Loucy (cell line): ENCODE data around the gene UTF1.

Source experiments
- H2AFZ ChIP-seq: fragments of 200-600 bp; sonication (generic); 2 replicates; pipeline ENCODE4 v1.6.0; 2016; ENCODE audit warnings: antibody characterized with exemption, mild to moderate bottlenecking, low read length, moderate library complexity
- H3F3A ChIP-seq: fragments of 200-600 bp; 2 replicates; pipeline ENCODE4 v1.6.0; 2016; ENCODE audit warnings: antibody characterized with exemption, low read depth, mild to moderate bottlenecking
- H3K27me3 ChIP-seq: fragments of 200-600 bp; sonication (generic); 2 replicates; pipeline ENCODE4 v1.6.1; 2014; ENCODE audit warnings: low read length, mild to moderate bottlenecking; ENCODE audit not compliant: insufficient read depth, poor library complexity, severe bottlenecking
- H3K36me3 ChIP-seq: fragments of 200-600 bp; sonication (generic); 2 replicates; pipeline ENCODE4 v1.6.1; 2016; ENCODE audit warnings: low read length; ENCODE audit not compliant: insufficient read depth
- H3K4me1 ChIP-seq: fragments of 200-600 bp; sonication (generic); 2 replicates; pipeline ENCODE4 v1.5.1; 2014; ENCODE audit warnings: low read length, mild to moderate bottlenecking; ENCODE audit not compliant: insufficient read depth, poor library complexity, severe bottlenecking
- H3K4me2 ChIP-seq: fragments of 200-600 bp; sonication (generic); 2 replicates; pipeline ENCODE4 v1.6.0; 2014; ENCODE audit warnings: antibody characterized with exemption, low read length, low read depth, mild to moderate bottlenecking; ENCODE audit not compliant: poor library complexity, severe bottlenecking
- H3K4me3 ChIP-seq: fragments of 200-600 bp; sonication (generic); 2 replicates; pipeline ENCODE4 v1.5.1; 2014; ENCODE audit warnings: low read length, mild to moderate bottlenecking, mixed read lengths; ENCODE audit not compliant: poor library complexity, severe bottlenecking
- H3K79me2 ChIP-seq: fragments of 200-600 bp; sonication (generic); 2 replicates; pipeline ENCODE4 v1.6.1; 2014; ENCODE audit warnings: low read length; ENCODE audit not compliant: insufficient read depth
- H3K9ac ChIP-seq: fragments of 200-600 bp; sonication (generic); 2 replicates; pipeline ENCODE4 v1.6.0; 2014; ENCODE audit warnings: mild to moderate bottlenecking, low read depth, low read length, moderate library complexity; ENCODE audit not compliant: poor library complexity, severe bottlenecking
- H3K9me2 ChIP-seq: fragments of 200-600 bp; sonication (generic); replicated peaks from 2 replicates; pipeline ENCODE4 v1.6.1; 2016; ENCODE audit warnings: low read depth, low read length, mixed read lengths
- H3K9me3 ChIP-seq: fragments of 200-600 bp; sonication (generic); 2 replicates; pipeline ENCODE4 v1.6.1; 2014; ENCODE audit warnings: mild to moderate bottlenecking, antibody characterized with exemption, low read length, low read depth; ENCODE audit not compliant: insufficient read depth
- H4K20me1 ChIP-seq: fragments of 200-600 bp; sonication (generic); 2 replicates; pipeline ENCODE4 v1.6.0; 2014; ENCODE audit warnings: antibody characterized with exemption, low read length, mild to moderate bottlenecking; ENCODE audit not compliant: insufficient read depth, poor library complexity, severe bottlenecking
- CTCF ChIP-seq: fragments of 200-600 bp; sonication (generic); conservative IDR thresholded peaks from 2 replicates; pipeline ENCODE4 v1.5.1; 2014; ENCODE audit warnings: mild to moderate bottlenecking, antibody characterized with exemption, low read length
- EZH2phosphoT487 ChIP-seq: fragments of 200-600 bp; IDR thresholded peaks from 2 replicates; pipeline ENCODE4 v1.6.1; 2018; ENCODE audit warnings: antibody characterized with exemption, mild to moderate bottlenecking, moderate library complexity, borderline replicate concordance

Gene UTF1

DNA sequence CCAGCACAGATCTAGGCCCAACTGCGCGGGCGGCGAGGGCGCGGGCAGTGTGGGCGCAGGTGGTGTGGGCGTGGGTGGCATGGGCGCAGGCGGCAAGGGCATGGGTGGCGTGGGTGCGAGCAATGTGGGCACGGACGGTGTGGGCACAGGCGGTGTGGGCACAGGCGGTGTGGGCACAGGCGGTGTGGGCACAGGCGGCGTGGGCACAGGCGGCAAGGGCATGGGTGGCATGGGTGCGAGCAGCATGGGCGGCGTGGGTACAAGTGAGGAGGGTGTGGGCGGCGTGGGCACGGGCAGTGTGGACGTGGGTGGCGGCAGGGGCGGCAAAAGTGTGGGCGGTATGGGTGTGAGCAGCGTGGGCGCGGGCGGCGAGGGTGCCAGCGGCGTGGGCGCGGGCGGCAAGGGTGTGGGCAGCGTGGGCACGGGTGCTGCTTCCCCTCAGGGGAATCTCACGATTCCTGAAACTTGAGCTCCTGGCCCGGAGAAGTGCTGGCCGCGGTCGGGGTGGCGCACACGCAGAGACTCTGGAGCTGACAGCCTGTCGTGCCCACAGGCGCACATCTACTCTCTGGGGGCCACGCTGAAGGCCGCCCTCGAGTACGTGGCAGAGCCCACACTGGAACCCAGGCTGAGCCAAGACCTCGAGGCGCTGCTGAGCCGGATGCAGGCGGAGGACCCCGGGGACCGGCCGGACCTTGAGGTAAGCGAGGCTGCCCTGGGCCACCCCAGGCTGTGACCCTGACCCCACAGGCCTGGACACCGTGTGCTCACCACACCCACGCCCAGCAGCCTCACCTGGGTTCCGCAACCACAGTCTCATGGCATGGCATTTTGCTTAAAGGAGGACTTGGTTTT, 47.0 kb upstream of the UTF1 start:
- no peaks in the 10 kb centered on the region for H4K20me1 ChIP-seq
- H3K4me1 ChIP-seq: no peaks in the 10 kb centered on the region
- H3K4me2 ChIP-seq: no peak overlapping the region
- H3K36me3 ChIP-seq: no peaks in the 10 kb centered on the region
- H3K9me3 ChIP-seq: peaks cover 30% of the 10 kb centered on the region; the same call in 1 of the 2 replicates
- H3K4me3 ChIP-seq: no peak overlapping the region
- H3K79me2 ChIP-seq: no peaks in the 10 kb centered on the region
- H3K9me2 ChIP-seq: no peaks in the 10 kb centered on the region
- H2AFZ ChIP-seq: no peak overlapping the region
- no peaks in the 10 kb centered on the region for H3K27me3 ChIP-seq
- H3F3A ChIP-seq: no peaks in the 10 kb centered on the region
- TF ChIP-seq CTCF: no peak
- TF ChIP-seq EZH2phosphoT487: no peak
- H3K9ac ChIP-seq: no peak overlapping the region

DNA sequence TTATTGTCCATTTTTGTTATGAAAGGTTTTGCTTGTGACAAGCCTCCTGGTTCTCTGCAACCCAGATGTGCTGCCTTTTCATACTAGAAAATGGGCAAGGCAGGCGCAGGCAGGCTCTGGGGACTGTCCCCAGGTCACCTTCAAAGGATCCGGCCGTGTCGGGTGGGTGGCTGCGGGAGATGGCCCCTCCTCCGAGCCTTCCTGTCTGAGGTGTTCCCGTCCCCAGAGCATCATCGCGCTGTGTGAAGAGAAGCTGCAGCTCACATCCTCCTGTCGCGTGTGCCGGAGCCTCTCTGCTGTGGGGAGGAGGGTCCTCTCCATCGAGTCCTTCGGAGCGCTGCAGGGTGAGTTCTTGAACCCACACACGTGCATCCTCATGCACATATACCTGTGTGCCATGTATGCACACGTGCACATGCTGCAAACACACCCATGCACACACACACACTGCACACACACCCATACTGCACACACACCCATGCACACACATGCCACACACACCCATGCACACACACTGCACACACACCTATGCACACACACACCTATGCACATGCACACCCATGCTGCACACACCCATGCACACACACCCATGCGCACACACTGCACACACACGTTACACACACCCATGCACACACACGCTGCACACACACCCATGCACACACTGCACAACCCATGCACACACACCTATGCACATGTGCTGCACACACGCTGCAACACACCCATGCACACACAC, 46.2 kb upstream of the UTF1 start:
- Histone ChIP-seq H3K27me3 (no peaks in the 10 kb centered on the region), H3F3A (no peaks in the 10 kb centered on the region), H3K79me2 (no peaks in the 10 kb centered on the region), H3K9me2 (no peaks in the 10 kb centered on the region), H3K4me1 (no peaks in the 10 kb centered on the region), H3K4me3 (no peak overlapping the region), H2AFZ (no peak overlapping the region), H3K9me3 (peaks cover 23% of the 10 kb centered on the region; the same call in 1 of the 2 replicates), H3K9ac (no peak overlapping the region), H4K20me1 (no peaks in the 10 kb centered on the region), H3K36me3 (no peaks in the 10 kb centered on the region), H3K4me2 (no peak overlapping the region)
- TF ChIP-seq EZH2phosphoT487 (no peak), CTCF (no peak)

DNA sequence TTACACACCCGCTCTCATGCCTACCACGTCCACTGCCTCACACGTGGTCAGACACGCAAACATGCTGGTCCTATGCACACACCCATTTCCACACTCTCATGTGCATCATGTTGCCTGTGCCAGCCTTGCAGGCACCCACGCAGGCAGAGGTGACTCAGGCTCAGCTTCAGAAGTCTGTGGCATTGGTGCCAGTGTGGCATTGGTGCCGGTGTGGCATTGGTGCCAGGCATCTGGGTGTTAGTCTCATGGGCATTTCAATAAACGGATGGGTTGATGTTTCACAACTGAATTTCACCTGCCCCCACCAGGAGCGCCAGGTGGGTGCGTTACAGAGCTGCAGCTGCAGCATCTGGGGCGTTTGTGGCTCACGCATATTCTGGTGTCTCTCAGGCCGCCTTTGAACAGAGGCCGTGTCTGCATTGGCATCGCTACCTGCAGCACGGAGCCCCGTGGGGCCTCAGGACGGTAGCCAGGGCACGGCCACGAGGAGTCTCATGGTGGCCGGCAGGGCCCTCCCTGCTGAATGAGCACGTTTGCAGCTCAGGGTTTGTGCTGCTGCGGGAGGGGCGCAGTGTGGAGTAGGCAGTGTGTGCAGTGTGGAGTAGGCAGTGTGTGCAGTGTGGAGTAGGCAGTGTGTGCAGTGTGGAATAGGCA, 45.3 kb upstream of the UTF1 start:
- peaks cover 19% of the 10 kb centered on the region; the same call in 1 of the 2 replicates for H3K9me3 ChIP-seq
- H3F3A ChIP-seq: no peaks in the 10 kb centered on the region
- H3K4me1 ChIP-seq: no peaks in the 10 kb centered on the region
- H3K36me3 ChIP-seq: no peaks in the 10 kb centered on the region
- no peak overlapping the region for H3K4me2 ChIP-seq
- no peak overlapping the region for H2AFZ ChIP-seq
- no peak for TF ChIP-seq EZH2phosphoT487
- TF ChIP-seq CTCF: no peak
- no peaks in the 10 kb centered on the region for H3K9me2 ChIP-seq
- no peak overlapping the region for H3K9ac ChIP-seq
- H3K4me3 ChIP-seq: no peak overlapping the region
- no peaks in the 10 kb centered on the region for H4K20me1 ChIP-seq
- no peaks in the 10 kb centered on the region for H3K27me3 ChIP-seq
- H3K79me2 ChIP-seq: no peaks in the 10 kb centered on the region
